ENCODE measurements around the gene FRAT2. TPM values are rescaled to one million over a fixed set of nuclear protein-coding genes. Genes with fewer than 3 reads are reported as not detected.

The FRAT2 gene
- total and polyA plus RNA-seq, 2 of the 13 experiments (the other 11 are each of a cell fraction or from before 2014, with no cell fraction given), result 7.2 to 14.1 TPM

GRCh38 chr10:97297556-97298222, 36.8 kb downstream of the FRAT2 start (continued):
- TF ChIP-seq ZNF790 (CRISPR knock-in tag; IDR thresholded peaks at IDR 0.05; ENCODE audit: borderline replicate concordance) (no peak), ZNF687 (CRISPR knock-in tag; IDR thresholded peaks at IDR 0.05) (0 out of 2 replicates have a peak, but pooled peaks have one; percentile 15), NFKB2 (CRISPR knock-in tag; IDR thresholded peaks at IDR 0.05; ENCODE audit: borderline replicate concordance) (no peak), ZFP1 (CRISPR knock-in tag; IDR thresholded peaks at IDR 0.05) (no peak), JDP2 (CRISPR knock-in tag; IDR thresholded peaks at IDR 0.05; ENCODE audit: borderline replicate concordance) (no peak), JUNB (CRISPR knock-in tag; IDR thresholded peaks at IDR 0.05; ENCODE audit: borderline replicate concordance) (no peak), RCOR2 (CRISPR knock-in tag; IDR thresholded peaks at IDR 0.05) (peak; percentile 94), FOXC1 (CRISPR knock-in tag; IDR thresholded peaks at IDR 0.05; ENCODE audit: borderline replicate concordance) (no peak), ZNF234 (CRISPR knock-in tag; conservative IDR thresholded peaks at IDR 0.05) (no peak), SMARCE1 (IDR thresholded peaks at IDR 0.05; ENCODE audit: borderline replicate concordance) (no peak), ZNF251 (CRISPR knock-in tag; IDR thresholded peaks at IDR 0.05) (no peak), DPF2 (CRISPR knock-in tag; IDR thresholded peaks at IDR 0.05; ENCODE audit: borderline replicate concordance, low read depth) (no peak), CBX1 (IDR thresholded peaks at IDR 0.05; ENCODE audit: low read depth) (no peak), ZNF143 (CRISPR knock-in tag; IDR thresholded peaks at IDR 0.05) (no peak), ZNF788 (CRISPR knock-in tag; IDR thresholded peaks at IDR 0.05; ENCODE audit: borderline replicate concordance) (peak; percentile 37; the same call in 1 of the 2 replicates), NR2F1 (CRISPR knock-in tag; IDR thresholded peaks at IDR 0.05) (peak in 1 of 2 experiments; percentile 48; a peak in 1 of 4 replicates), ARNT (IDR thresholded peaks at IDR 0.05) (no peak), ZNF331 (CRISPR knock-in tag; IDR thresholded peaks at IDR 0.05) (peak; percentile 44; the same call in 1 of the 2 replicates), CBFB (CRISPR knock-in tag; IDR thresholded peaks at IDR 0.05) (no peak), ZNF550 (CRISPR knock-in tag; IDR thresholded peaks at IDR 0.05; ENCODE audit: borderline replicate concordance) (no peak), KLF15 (CRISPR knock-in tag; IDR thresholded peaks at IDR 0.05; ENCODE audit: borderline replicate concordance) (no peak), ZBTB20 (CRISPR knock-in tag; IDR thresholded peaks at IDR 0.05; ENCODE audit: borderline replicate concordance, low read depth) (no peak), ZNF574 (CRISPR knock-in tag; IDR thresholded peaks at IDR 0.05) (0 out of 2 replicates have a peak, but pooled peaks have one; percentile 34)
